ENCODE results near the gene NSUN5.

DNA sequence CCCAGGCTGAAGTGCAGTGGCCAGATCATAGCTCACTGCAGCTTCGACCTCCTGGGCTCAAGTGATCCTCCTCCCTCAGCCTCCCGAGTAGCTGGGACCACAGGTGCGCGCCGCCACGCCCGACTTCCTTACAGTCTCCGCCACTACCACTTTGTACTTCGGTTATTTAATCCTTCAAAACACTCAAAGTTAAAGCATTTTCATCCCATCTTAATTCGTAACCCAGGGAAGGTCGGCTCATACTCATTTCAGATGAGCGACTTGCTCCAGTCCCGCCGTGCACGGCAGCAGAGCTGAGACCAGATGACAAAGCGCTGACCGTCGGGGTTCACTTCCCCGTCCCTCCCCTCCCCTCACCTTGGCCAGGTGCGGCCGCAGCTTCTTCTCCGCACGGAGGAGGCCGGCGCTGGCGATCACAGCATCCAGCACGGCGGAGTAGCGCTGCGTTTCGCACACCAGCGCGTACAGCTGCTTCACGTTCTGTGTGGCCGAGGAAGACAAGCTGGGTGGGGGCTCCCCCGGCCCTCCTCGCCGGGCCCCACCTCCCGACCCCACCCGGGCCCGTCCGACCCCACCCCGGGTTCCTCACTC is 457 bp downstream of the NSUN5 start:
- TF ChIP-seq, protein P1, sequence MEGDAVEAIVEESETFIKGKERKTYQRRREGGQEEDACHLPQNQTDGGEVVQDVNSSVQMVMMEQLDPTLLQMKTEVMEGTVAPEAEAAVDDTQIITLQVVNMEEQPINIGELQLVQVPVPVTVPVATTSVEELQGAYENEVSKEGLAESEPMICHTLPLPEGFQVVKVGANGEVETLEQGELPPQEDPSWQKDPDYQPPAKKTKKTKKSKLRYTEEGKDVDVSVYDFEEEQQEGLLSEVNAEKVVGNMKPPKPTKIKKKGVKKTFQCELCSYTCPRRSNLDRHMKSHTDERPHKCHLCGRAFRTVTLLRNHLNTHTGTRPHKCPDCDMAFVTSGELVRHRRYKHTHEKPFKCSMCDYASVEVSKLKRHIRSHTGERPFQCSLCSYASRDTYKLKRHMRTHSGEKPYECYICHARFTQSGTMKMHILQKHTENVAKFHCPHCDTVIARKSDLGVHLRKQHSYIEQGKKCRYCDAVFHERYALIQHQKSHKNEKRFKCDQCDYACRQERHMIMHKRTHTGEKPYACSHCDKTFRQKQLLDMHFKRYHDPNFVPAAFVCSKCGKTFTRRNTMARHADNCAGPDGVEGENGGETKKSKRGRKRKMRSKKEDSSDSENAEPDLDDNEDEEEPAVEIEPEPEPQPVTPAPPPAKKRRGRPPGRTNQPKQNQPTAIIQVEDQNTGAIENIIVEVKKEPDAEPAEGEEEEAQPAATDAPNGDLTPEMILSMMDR (IDR thresholded peaks at IDR 0.05) = no peak
- TF ChIP-seq POLR2A (IDR thresholded peaks at IDR 0.05) = no peak
- TF ChIP-seq EP300 (IDR thresholded peaks at IDR 0.05) = no peak

All from tibial nerve (tissue), 4 donors.